ENCODE measurements around the gene FEZF1.
"Not testable (repeated sequence)": the region's sequence is repeated elsewhere in the genome, so short reads cannot be mapped to it uniquely, and the experiment has no call there.

Gene FEZF1

DNA sequence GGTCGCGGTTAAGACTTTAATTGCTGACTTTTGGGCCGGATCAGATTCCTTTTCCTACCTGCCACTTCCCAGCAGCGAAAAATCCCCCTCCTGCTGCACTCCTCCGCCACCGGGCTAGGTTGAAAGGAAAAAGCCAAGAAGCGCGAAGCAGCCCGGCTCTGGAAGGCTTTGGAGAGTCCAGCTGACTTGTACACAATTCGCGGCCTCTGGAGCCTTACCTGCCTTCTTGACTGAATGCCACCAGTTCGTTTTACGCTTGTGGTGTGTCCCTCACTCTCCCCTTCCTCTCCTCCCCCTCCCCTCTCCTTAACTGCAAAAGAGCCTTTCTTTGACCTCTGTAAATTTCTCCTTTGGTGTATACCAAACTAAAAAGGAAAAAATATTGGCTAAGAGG is 2.7 kb upstream of the FEZF1 start:
- DNase-seq (ENCODE audit: low read depth), result no peak

DNA sequence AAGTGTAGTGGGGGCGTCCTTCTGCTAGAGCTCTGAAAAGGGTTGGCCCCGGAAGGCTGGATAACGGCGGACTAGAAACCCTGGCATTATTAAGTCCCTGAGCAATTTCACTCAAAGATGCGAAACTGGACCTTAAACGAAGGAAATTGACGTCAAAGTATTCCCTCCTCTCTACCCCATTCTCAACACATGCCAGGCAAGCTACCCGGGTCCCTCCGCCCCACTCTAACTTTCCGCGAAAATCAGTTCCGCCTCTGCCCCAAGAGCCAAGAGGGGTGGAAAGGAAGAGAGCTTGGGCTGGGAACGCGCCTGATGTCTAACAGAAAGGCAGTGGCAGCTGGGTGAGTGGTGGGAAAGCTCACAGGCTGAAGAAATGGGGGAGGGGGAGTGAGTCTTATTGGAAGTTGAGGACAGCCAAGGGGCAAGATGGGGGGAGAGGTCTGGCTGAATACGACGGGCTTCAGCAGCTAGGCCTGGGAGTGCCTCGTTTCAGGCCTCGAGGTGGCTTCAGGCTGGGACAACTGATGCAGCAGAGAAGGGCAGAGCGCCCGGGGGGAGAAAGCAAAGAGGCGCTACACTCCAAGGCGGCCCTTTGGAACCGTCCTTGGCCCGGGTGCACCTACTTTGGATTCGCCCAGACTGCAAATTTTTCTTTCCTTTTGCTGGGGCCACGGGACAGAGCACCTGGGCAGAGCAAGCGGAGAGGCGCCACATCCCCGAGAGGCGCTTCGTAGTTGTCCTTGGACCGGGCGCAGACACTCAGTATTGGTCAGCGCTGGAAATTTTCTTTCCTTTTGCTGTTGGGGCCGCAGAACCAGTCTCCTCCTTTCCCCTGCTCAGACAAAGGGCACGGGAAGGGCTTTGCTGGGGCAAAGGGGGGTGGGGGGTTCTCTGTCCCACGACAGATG is 2.0 kb upstream of the FEZF1 start:
- DNase-seq (ENCODE audit: low read depth), result no peak

GRCh38 chr7:122305475-122306319 is 1.1 kb upstream of the FEZF1 start:
- DNase-seq (ENCODE audit: low read depth), result no peak

- DNase-seq (ENCODE audit: low read depth), result no peak
These were observed 459 bp upstream of the FEZF1 start for GRCh38 chr7:122304996-122305421.

DNA sequence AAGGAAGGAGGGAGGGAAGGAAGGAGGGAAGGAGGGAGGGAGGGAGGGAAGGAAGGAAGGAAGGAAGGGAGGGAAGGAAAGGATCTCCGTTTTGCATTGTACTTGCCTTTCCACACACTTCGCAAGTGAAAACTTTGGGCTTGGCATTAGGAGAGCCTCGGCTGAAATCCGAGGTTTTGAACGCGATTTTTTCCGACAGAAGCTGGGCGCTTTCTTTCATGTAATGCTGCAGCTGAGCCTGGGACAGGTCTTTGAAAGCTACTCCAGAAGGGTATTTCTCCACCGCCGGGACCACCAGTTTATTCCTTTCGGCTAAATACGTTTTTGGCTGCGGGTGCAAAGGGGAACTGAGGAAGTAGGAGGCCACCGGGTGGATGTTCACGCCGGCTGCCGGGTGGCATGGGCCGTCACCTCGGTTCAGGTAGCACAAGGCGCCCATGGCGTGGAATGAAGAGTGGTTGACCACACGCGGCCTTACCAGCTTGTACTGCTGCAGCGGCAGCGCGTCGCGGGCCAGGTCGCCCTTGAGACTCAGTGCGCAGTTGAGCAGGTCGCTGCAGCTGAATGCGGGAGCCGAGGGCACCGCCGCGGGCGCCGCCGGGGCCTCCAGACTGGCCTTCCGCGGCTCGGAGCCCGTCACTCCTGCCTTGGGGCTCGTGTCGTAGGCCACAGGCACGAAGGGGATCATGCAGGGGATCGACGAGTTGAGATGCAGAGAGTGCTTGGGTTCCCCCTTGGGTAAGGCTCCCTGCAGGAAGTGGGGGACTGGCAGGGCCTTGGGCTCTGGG is 825 bp downstream of the FEZF1 start:
- no peak for DNase-seq (ENCODE audit: low read depth)

DNA sequence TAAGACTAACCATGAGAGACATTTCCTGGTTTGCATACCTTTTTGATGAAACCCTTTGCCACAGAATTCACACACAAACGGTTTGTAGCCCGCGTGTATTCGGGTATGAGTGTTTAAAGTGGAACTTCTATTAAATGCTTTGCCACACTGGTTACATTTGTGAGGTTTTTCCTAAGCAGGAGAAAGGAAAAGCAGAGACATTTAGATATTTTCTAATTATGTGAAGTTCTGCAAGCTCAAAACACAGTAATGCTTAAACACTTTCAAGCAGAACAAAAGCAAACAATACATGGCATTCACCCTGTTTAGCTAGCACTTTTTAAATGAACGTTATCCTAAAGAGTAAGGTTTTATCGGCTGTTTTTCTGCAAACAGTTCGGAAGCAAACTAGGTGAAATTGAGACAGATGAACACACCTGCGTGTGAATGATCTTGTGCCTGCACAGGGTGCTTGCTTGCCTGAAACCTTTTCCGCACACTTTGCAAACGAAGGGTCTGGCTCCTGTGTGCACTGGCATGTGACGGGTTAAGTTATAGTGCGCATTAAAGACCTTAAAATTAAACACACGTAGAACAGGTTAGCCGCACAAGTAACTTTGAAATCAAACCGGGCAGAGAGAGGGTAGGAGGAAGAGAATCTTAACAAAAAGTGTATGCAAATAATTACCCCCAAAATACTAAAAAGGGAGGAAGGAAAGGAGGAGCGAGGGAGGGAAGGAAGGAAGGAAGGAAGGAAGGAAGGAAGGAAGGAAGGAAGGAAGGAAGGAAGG is 1.6 kb downstream of the FEZF1 start:
- DNase-seq (ENCODE audit: low read depth), result no peak

DNA sequence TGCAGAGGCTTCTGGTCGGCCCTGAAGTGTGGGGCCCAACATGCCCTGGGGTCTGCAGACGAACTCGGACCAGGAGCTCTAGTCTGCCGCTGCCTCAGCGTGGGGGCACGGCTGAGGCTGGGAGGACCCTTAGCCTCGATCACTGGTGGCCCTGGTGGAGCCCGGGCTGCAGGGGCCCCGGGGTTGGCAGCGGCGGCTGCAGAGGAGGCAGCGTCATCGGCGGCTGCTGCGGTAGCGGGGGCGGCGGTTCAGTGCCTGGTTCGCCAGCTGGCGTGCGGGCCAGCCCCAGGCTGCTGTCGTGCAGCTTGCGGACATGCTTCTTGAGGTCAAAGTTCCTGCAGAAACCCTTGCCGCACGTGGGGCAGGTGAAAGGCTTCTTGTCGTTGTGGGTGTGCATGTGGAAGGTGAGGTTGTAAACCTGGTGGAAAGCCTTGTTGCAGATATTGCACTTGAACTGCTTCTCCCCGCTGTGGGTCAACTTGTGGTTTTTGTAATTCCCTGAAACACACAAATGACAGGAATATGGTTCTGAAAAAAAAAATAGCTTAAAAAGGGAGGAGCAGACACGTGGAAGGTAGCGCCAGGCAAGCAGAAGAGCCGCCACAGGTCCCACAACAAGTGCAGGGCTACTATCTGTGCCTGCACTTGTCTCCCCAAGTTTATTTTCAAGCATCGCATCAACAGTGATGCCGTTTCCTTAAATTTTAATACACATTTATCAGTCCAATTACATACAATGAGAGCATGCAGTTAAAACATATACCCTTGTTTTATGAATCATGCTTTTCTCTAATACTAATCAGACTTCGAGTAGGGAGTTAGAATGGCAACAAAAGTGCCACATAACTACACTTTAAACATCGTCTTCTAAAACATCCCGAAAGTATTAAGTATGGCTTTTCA is 2.4 kb downstream of the FEZF1 start:
- no peak for DNase-seq (ENCODE audit: low read depth)

- DNase-seq (ENCODE audit: low read depth), result no peak
These were observed 3.4 kb downstream of the FEZF1 start for GRCh38 chr7:122300956-122301833.

DNA sequence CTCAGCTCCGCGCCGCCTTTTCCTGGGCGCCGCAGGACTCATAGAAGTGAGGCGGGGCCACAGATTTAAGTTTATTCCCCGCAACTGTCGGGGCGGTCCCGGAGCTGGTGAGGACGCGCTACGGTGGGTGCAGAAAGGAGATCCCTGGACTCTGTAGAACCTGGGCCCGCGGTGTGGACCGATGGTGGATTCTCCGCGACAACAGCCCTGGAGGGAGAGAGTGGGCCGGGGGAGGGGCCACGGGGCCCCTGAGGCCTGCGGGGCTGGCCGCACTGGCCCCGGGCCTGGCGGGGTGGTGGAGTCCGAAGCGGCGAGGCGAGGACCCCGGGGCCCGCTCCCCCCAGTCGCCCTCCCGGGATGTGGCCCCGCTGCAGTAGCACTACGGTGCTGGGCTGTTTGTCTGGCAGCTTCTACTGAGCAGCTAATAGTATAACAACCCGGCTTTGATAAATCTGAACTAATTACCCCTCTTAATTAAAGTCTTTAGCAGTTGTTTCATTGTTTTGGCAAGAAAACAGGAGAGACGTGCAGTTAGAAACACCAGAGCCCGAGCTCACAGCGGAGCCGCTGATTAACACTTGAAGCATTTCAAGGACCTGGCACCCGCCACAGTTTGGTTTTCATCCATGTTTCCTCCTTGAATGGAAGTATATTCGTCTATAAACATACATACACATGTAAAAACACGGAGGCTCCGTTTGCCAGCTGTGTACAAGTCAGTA is 4.2 kb downstream of the FEZF1 start:
- no peak for DNase-seq (ENCODE audit: low read depth)

GRCh38 chr7:122299624-122300210 is 4.8 kb downstream of the FEZF1 start:
- no peak for DNase-seq (ENCODE audit: low read depth)

- DNase-seq (ENCODE audit: low read depth), result no peak
These were observed 5.9 kb downstream of the FEZF1 start for GRCh38 chr7:122298618-122299017.

- DNase-seq (ENCODE audit: low read depth), result no peak
These were observed 6.4 kb downstream of the FEZF1 start for GRCh38 chr7:122298131-122298530.

DNA sequence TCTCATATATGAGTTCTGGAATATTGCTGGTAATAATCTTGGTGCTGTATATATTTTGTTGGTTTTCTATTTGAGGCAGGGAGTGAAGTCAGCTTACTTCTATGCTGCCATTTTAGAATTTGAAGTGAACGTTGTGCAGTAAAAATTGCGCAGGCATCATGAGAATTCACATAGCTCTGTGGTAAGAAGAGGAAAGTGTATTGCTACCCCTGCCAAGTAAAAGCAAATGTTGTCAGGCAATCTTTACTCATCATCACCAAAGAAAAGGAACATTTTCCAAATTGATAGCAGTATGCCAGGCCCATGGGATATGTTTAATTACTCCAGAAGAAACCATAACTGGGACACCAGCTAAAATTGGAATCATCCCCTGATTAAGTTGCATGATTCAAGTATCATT is 13.4 kb downstream of the FEZF1 start:
- DNase-seq (ENCODE audit: low read depth), result no peak

DNA sequence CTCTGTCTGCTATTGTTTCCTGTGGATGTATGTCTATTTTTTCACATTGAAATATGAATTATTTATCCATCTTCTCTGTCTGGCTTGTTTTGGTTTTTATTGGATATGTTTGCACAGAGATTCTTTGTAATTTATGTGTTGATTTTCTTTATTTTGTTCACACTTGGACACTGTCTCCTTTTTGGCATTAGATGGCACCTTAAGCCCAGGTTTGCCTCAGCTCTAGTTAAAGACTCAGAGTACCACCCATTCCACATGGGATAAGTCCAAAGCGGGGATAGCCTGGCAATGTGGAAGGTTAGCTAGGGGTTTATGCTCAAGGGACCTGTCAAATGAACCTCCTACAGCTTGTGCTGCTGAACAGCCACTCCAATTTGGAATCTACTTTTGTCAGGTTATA is 14.1 kb downstream of the FEZF1 start:
- DNase-seq (ENCODE audit: low read depth), result no peak

DNA sequence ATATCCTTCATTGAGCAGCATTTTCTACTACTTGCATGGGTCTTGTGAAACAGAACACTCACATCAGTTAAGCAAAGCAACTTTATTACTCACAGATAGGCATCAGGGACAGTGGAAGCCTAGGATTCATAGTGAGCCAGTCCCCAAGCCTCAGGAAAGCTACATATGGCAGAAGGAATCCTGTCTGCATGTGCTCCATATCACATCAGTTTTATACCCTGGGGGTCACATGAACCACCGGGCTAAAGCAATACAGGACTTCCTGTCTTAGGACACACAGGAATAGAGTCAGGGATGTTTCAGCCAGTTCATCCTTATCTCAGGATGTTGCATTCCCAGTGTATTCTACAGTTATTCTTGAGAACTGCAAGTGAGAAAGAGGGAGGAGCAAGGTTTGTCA is 15.1 kb downstream of the FEZF1 start:
- no peak for DNase-seq (ENCODE audit: low read depth)

DNA sequence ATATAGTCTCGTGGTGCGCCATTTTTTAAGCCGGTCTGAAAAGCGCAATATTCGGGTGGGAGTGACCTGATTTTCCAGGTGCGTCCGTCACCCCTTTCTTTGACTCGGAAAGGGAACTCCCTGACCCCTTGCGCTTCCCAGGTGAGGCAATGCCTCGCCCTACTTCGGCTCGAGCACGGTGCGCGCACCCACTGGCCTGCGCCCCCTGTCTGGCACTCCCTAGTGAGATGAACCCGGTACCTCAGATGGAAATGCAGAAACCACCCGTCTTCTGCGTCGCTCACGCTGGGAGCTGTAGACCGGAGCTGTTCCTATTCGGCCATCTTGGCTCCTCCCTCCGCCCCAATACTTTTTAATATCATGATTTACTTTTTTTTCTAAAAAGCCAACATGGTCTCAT is 19.9 kb downstream of the FEZF1 start:
- not testable (repeated sequence) for DNase-seq (ENCODE audit: low read depth)

DNA sequence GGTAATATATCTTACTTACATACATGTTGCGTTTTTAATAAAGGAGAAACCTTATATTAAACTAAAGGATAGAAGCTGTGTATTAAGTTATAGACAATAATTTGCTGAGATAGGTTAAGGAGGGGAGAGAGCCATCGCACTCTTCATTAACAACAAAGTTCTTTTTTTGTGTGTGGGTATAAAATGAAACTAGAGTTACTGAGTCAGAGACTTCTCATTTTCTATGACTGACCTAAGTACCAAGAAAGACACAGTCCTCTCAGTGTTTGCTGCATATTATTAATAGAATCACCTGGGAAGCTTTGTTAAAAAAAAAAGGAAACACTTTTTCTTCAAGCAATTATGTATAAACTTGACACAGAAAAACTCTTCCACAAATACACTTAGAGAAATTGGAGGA is 31.4 kb downstream of the FEZF1 start:
- no peak for DNase-seq (ENCODE audit: low read depth)

DNA sequence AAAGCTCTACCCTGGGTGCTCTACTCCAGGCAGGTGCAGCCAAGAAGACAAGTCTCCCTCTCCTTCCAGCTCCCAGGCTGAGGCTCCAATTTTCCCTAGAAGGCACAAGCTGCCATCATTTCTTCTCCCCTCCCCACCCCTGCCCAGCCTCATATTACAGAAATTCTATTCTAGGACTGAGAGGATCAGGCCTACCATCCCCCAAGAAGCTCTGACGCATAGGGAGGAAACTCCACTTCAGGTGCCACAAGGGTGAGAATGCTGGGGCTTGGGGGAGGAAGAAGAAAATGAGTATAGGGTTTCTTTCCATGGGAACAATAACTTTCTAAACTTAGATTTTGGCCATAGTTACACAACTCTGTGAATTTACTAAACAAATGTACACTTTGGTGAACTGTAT is 35.3 kb downstream of the FEZF1 start:
- no peak for DNase-seq (ENCODE audit: low read depth)

Data from GM04504 (cell line).